ENCODE results near the gene PPM1A.

The PPM1A gene

GRCh38 chr14:60323199-60323896 is 74.3 kb downstream of the PPM1A start:
- Histone ChIP-seq H3K4me3 (ENCODE audit: insufficient read depth, low read length, poor library complexity, severe bottlenecking) (no peak overlapping the region), H3K9ac (ENCODE audit: low read length) (no peak overlapping the region), H3K9me3 (ENCODE audit: insufficient read depth, low read length) (no peaks in the 10 kb centered on the region), H3K9me2 (replicated peaks; ENCODE audit: insufficient read depth, low read length) (no peaks in the 10 kb centered on the region), H3K27ac (ENCODE audit: low read depth, low read length) (no peak overlapping the region), H3K4me2 (ENCODE audit: low read depth, low read length, poor library complexity, severe bottlenecking) (no peak overlapping the region), H4K20me1 (ENCODE audit: low read depth, low read length) (no peaks in the 10 kb centered on the region), H3K79me2 (ENCODE audit: insufficient read depth, low read length) (no peaks in the 10 kb centered on the region), H2AFZ (ENCODE audit: low read depth, low read length, severe bottlenecking) (no peak overlapping the region), H3F3A (ENCODE audit: insufficient read depth) (0 out of 2 replicates have a peak, but pooled peaks cover 4% of the 10 kb centered on the region), H3K27me3 (ENCODE audit: low read length) (no peaks in the 10 kb centered on the region), H3K36me3 (ENCODE audit: low read length) (no peaks in the 10 kb centered on the region)
- TF ChIP-seq CTCF (IDR thresholded peaks at IDR 0.05; ENCODE audit: insufficient read depth, low read length, poor library complexity, severe bottlenecking) (no peak), EZH2phosphoT487 (conservative IDR thresholded peaks at IDR 0.05; ENCODE audit: low read length) (no peak)

GRCh38 chr14:60324837-60325236 is 75.8 kb downstream of the PPM1A start:
- Histone ChIP-seq H4K20me1 (ENCODE audit: low read depth, low read length) (no peaks in the 10 kb centered on the region), H3K27ac (ENCODE audit: low read depth, low read length) (no peak overlapping the region), H3K4me2 (ENCODE audit: low read depth, low read length, poor library complexity, severe bottlenecking) (no peak overlapping the region), H3K36me3 (ENCODE audit: low read length) (no peaks in the 10 kb centered on the region), H3K4me3 (ENCODE audit: insufficient read depth, low read length, poor library complexity, severe bottlenecking) (no peak overlapping the region), H3K9me2 (replicated peaks; ENCODE audit: insufficient read depth, low read length) (no peaks in the 10 kb centered on the region), H3K27me3 (ENCODE audit: low read length) (no peaks in the 10 kb centered on the region), H3K9ac (ENCODE audit: low read length) (no peak overlapping the region), H3F3A (ENCODE audit: insufficient read depth) (peaks cover 4% of the 10 kb centered on the region; the same call in 1 of the 2 replicates), H2AFZ (ENCODE audit: low read depth, low read length, severe bottlenecking) (no peak overlapping the region), H3K9me3 (ENCODE audit: insufficient read depth, low read length) (no peaks in the 10 kb centered on the region), H3K79me2 (ENCODE audit: insufficient read depth, low read length) (no peaks in the 10 kb centered on the region)
- no peak for TF ChIP-seq CTCF (IDR thresholded peaks at IDR 0.05; ENCODE audit: insufficient read depth, low read length, poor library complexity, severe bottlenecking)
- TF ChIP-seq EZH2phosphoT487 (conservative IDR thresholded peaks at IDR 0.05; ENCODE audit: low read length), result no peak

GRCh38 chr14:60326274-60326673 is 77.3 kb downstream of the PPM1A start:
- Histone ChIP-seq H3K36me3 (ENCODE audit: low read length) (no peaks in the 10 kb centered on the region), H3K79me2 (ENCODE audit: insufficient read depth, low read length) (no peaks in the 10 kb centered on the region), H3F3A (ENCODE audit: insufficient read depth) (peaks cover 4% of the 10 kb centered on the region; the same call in 1 of the 2 replicates), H4K20me1 (ENCODE audit: low read depth, low read length) (no peaks in the 10 kb centered on the region), H3K27ac (ENCODE audit: low read depth, low read length) (no peak overlapping the region), H3K27me3 (ENCODE audit: low read length) (no peaks in the 10 kb centered on the region), H3K4me2 (ENCODE audit: low read depth, low read length, poor library complexity, severe bottlenecking) (no peak overlapping the region), H3K9ac (ENCODE audit: low read length) (no peak overlapping the region), H2AFZ (ENCODE audit: low read depth, low read length, severe bottlenecking) (no peak overlapping the region), H3K4me3 (ENCODE audit: insufficient read depth, low read length, poor library complexity, severe bottlenecking) (no peak overlapping the region), H3K9me3 (ENCODE audit: insufficient read depth, low read length) (no peaks in the 10 kb centered on the region), H3K9me2 (replicated peaks; ENCODE audit: insufficient read depth, low read length) (no peaks in the 10 kb centered on the region)
- no peak for TF ChIP-seq EZH2phosphoT487 (conservative IDR thresholded peaks at IDR 0.05; ENCODE audit: low read length)
- no peak for TF ChIP-seq CTCF (IDR thresholded peaks at IDR 0.05; ENCODE audit: insufficient read depth, low read length, poor library complexity, severe bottlenecking)
